ENCODE data around the gene APEH. TPM values are rescaled to one million over a fixed set of nuclear protein-coding genes. Genes with fewer than 3 reads are reported as not detected.
A peak's percentile ranks its signal among the peaks of the same experiment; 100 is the strongest.

The APEH gene
- total and polyA plus RNA-seq, 2 of the 13 experiments (the other 11 are each of a cell fraction or from before 2014, with no cell fraction given), result 116 to 130 TPM

DNA sequence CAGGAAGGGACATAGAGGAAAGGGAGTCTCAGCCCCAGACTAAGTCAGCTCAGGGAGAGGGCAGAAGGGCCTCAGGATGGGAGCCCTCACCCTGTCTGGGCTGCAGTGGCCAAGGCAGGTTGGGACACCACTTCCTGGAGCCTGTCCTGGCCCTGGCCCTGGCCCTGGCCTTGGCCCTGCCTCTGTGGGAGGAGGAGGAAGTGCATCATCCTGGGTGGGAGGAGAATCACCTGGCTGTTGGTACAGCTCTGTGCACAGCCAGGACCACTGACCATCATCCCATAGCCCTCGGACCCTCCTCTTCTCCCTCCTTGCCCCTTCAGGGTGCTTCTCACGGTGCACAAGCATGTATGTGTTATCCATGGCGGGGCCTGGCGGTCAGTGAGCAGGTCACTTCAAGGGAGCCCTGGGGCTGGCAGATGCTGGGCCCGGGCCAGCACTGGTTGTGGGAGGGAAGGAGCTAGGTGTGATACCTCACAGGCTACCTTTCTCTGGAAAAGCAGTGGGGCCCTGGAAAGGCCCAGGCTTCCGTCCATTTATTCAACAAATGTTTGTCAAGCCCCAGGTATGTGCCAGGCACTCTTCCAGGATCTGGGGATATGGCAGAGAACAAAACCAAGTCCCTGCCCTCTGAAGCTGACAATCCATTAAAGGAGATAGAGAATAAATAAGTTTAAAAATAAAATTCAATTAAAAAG, 8.2 kb upstream of the APEH start (continued):
- TF ChIP-seq, protein P1, sequence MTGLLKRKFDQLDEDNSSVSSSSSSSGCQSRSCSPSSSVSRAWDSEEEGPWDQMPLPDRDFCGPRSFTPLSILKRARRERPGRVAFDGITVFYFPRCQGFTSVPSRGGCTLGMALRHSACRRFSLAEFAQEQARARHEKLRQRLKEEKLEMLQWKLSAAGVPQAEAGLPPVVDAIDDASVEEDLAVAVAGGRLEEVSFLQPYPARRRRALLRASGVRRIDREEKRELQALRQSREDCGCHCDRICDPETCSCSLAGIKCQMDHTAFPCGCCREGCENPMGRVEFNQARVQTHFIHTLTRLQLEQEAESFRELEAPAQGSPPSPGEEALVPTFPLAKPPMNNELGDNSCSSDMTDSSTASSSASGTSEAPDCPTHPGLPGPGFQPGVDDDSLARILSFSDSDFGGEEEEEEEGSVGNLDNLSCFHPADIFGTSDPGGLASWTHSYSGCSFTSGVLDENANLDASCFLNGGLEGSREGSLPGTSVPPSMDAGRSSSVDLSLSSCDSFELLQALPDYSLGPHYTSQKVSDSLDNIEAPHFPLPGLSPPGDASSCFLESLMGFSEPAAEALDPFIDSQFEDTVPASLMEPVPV (CRISPR knock-in tag; IDR thresholded peaks at IDR 0.05), result no peak
- no peak for TF ChIP-seq ZNF746 (CRISPR knock-in tag; IDR thresholded peaks at IDR 0.05)
- TF ChIP-seq ZC3H4 (CRISPR knock-in tag; IDR thresholded peaks at IDR 0.05; ENCODE audit: borderline replicate concordance), result no peak
- TF ChIP-seq, protein P2, sequence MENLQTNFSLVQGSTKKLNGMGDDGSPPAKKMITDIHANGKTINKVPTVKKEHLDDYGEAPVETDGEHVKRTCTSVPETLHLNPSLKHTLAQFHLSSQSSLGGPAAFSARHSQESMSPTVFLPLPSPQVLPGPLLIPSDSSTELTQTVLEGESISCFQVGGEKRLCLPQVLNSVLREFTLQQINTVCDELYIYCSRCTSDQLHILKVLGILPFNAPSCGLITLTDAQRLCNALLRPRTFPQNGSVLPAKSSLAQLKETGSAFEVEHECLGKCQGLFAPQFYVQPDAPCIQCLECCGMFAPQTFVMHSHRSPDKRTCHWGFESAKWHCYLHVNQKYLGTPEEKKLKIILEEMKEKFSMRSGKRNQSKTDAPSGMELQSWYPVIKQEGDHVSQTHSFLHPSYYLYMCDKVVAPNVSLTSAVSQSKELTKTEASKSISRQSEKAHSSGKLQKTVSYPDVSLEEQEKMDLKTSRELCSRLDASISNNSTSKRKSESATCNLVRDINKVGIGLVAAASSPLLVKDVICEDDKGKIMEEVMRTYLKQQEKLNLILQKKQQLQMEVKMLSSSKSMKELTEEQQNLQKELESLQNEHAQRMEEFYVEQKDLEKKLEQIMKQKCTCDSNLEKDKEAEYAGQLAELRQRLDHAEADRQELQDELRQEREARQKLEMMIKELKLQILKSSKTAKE (CRISPR knock-in tag; IDR thresholded peaks at IDR 0.05; ENCODE audit: borderline replicate concordance), result peak; percentile 81; the same call in 1 of the 2 replicates
- TF ChIP-seq ZFAT (CRISPR knock-in tag; conservative IDR thresholded peaks at IDR 0.05), result no peak
- TF ChIP-seq ZNF331 (CRISPR knock-in tag; IDR thresholded peaks at IDR 0.05), result no peak
- no peak for TF ChIP-seq ZEB1 (IDR thresholded peaks at IDR 0.05; ENCODE audit: insufficient replicate concordance, low read depth)
- no peak for TF ChIP-seq ZNF460 (CRISPR knock-in tag; IDR thresholded peaks at IDR 0.05; ENCODE audit: borderline replicate concordance)
- TF ChIP-seq POLR2AphosphoS5 (IDR thresholded peaks at IDR 0.05; ENCODE audit: low read depth, low read length), result 0 out of 2 replicates have a peak, but pooled peaks have one; percentile 20
- TF ChIP-seq BCL6 (CRISPR knock-in tag; IDR thresholded peaks at IDR 0.05), result peak; percentile 39; the same call in 1 of the 2 replicates
- no peak for TF ChIP-seq PTBP1 (IDR thresholded peaks at IDR 0.05; ENCODE audit: low read depth, low read length, poor library complexity, severe bottlenecking)
- 0 out of 2 replicates have a peak, but pooled peaks have one; percentile 39 for TF ChIP-seq ZNF546 (CRISPR knock-in tag; conservative IDR thresholded peaks at IDR 0.05)
- TF ChIP-seq MIXL1 (CRISPR knock-in tag; IDR thresholded peaks at IDR 0.05), result no peak
- no peak for TF ChIP-seq IRF2 (CRISPR knock-in tag; IDR thresholded peaks at IDR 0.05)
- no peak for TF ChIP-seq IRF9 (CRISPR knock-in tag; IDR thresholded peaks at IDR 0.05; ENCODE audit: borderline replicate concordance)
- no peak for TF ChIP-seq ZNF615 (CRISPR knock-in tag; IDR thresholded peaks at IDR 0.05; ENCODE audit: borderline replicate concordance)
- no peak for TF ChIP-seq SSRP1 (CRISPR knock-in tag; IDR thresholded peaks at IDR 0.05)
- peak; percentile 3; the same call in 1 of the 2 replicates for TF ChIP-seq AKAP8 (CRISPR knock-in tag; IDR thresholded peaks at IDR 0.05)
- no peak for TF ChIP-seq KDM5B (CRISPR knock-in tag; IDR thresholded peaks at IDR 0.05; ENCODE audit: borderline replicate concordance)
- TF ChIP-seq ISL2 (CRISPR knock-in tag; IDR thresholded peaks at IDR 0.05), result no peak
- no peak for TF ChIP-seq REXO4 (CRISPR knock-in tag; IDR thresholded peaks at IDR 0.05; ENCODE audit: borderline replicate concordance)
- no peak; the same call in 2 of the 3 replicates for TF ChIP-seq MXI1 (IDR thresholded peaks at IDR 0.05; ENCODE audit: borderline replicate concordance, low read depth, low read length)
- TF ChIP-seq SYNCRIP (IDR thresholded peaks at IDR 0.05; ENCODE audit: insufficient read depth, low read depth, low read length), result no peak
- no peak for TF ChIP-seq EZH2 (conservative IDR thresholded peaks at IDR 0.05; ENCODE audit: low read depth, low read length)
- no peak for TF ChIP-seq ZNF335 (CRISPR knock-in tag; IDR thresholded peaks at IDR 0.05)
- TF ChIP-seq ZNF790 (CRISPR knock-in tag; IDR thresholded peaks at IDR 0.05; ENCODE audit: borderline replicate concordance), result no peak
- peak; percentile 92 for TF ChIP-seq ZNF788 (CRISPR knock-in tag; IDR thresholded peaks at IDR 0.05; ENCODE audit: borderline replicate concordance)
- no peak for TF ChIP-seq CCDC6 (CRISPR knock-in tag; IDR thresholded peaks at IDR 0.05)
